Fibroblast of lung (primary cell): ENCODE measurements around the gene SEMA6B. TPM values are rescaled to one million over a fixed set of nuclear protein-coding genes. Genes with fewer than 3 reads are reported as not detected.
"Not testable (repeated sequence)": the region's sequence is repeated elsewhere in the genome, so short reads cannot be mapped to it uniquely, and the experiment has no call there.

Experiments
- DNase-seq, 2 donors: peaks; one replicate each; pipeline versions ENCODE4 v3.0.0 to v3.0.0-alpha.2; 2010; ENCODE audit warnings: low read depth in 2 of 2
- H2AFZ ChIP-seq: 2 replicates; pipeline ENCODE4 v1.5.1; 2012; ENCODE audit warnings: low read length, control low read depth, inconsistent platforms
- H3K27ac ChIP-seq: 2 replicates; pipeline ENCODE4 v1.5.1; 2011; ENCODE audit warnings: low read length, control low read depth; ENCODE audit not compliant: insufficient read depth
- H3K27me3 ChIP-seq: 2 replicates; pipeline ENCODE4 v1.5.1; 2011; ENCODE audit warnings: mild to moderate bottlenecking, low read length; ENCODE audit not compliant: control insufficient read depth, insufficient read depth
- H3K36me3 ChIP-seq: 2 replicates; pipeline ENCODE4 v1.5.1; 2011; ENCODE audit warnings: low read length; ENCODE audit not compliant: control insufficient read depth, insufficient read depth
- H3K4me1 ChIP-seq: 2 replicates; pipeline ENCODE4 v1.5.1; 2011; ENCODE audit warnings: low read length; ENCODE audit not compliant: control insufficient read depth, insufficient read depth; ENCODE audit errors: extremely low read depth
- H3K4me2 ChIP-seq: 2 replicates; pipeline ENCODE4 v1.5.1; 2011; ENCODE audit warnings: low read length, control low read depth; ENCODE audit not compliant: insufficient read depth; ENCODE audit errors: extremely low read depth
- H3K4me3 ChIP-seq, 4 experiments: fragments of 200-600 bp in 1 of 4; sonication (generic) in 1 of 4; replicated peaks in 1 of 4; 2 replicates each; pipeline ENCODE4 v1.5.1; 2011 to 2016; ENCODE audit warnings: low read length in 4 of 4, low read depth in 3 of 4, mild to moderate bottlenecking in 3 of 4, control low read depth in 2 of 4, inconsistent platforms in 1 of 4, mixed read lengths in 1 of 4; ENCODE audit not compliant: insufficient read depth in 1 of 4; ENCODE audit errors: control extremely low read depth in 1 of 4
- H3K79me2 ChIP-seq: 2 replicates; pipeline ENCODE4 v1.5.1; 2012; ENCODE audit warnings: mild to moderate bottlenecking, low read length, inconsistent platforms; ENCODE audit not compliant: control insufficient read depth, insufficient read depth
- H3K9ac ChIP-seq: 2 replicates; pipeline ENCODE4 v1.5.1; 2011; ENCODE audit warnings: mild to moderate bottlenecking, low read length, control low read depth; ENCODE audit not compliant: insufficient read depth
- H3K9me3 ChIP-seq: 2 replicates; pipeline ENCODE4 v1.5.1; 2012; ENCODE audit warnings: low read depth, low read length; ENCODE audit not compliant: control insufficient read depth, insufficient read depth
- H4K20me1 ChIP-seq: 2 replicates; pipeline ENCODE4 v1.5.1; 2011; ENCODE audit warnings: low read length; ENCODE audit not compliant: control insufficient read depth, insufficient read depth; ENCODE audit errors: extremely low read depth
- CTCF ChIP-seq, 2 donors: IDR thresholded peaks in 1 of 2; conservative IDR thresholded peaks in 1 of 2; 1 replicate in 1 of 2; 2 replicates in 1 of 2; pipeline ENCODE4 v1.5.1; 2011 to 2012; ENCODE audit warnings: low read length in 2 of 2, control low read depth in 1 of 2, inconsistent platforms in 1 of 2, low read depth in 1 of 2, mild to moderate bottlenecking in 1 of 2
- EZH2 ChIP-seq: IDR thresholded peaks from 2 replicates; pipeline ENCODE4 v1.5.1; 2012; ENCODE audit warnings: low read length, control low read depth, mild to moderate bottlenecking; ENCODE audit errors: missing control alignments
- polyA plus RNA-seq, 2 donors: library from polyadenylated mRNA; depleted of rRNA in 1 of 2; stranded (reverse) in 1 of 2; unstranded in 1 of 2; fragments of >200 nt; gene quantifications; 2 replicates each; pipeline ENCODE4 v1.2.1, GENCODE V29; 2011 to 2012; ENCODE audit warnings: missing spikeins in 1 of 2
- total RNA-seq: library from RNA; depleted of rRNA; stranded (reverse); fragments of >200 nt; gene quantifications from 2 replicates; pipeline ENCODE4 v1.2.1, GENCODE V29; 2014

SEMA6B gene
- total and polyA plus RNA-seq, 2 donors (not counting 1 experiment from before 2014, with no cell fraction given) = under 0.01 to 0.31 TPM

- Histone ChIP-seq H3K79me2 (no peaks in the 10 kb centered on the region), H3K4me1 (no peaks in the 10 kb centered on the region), H3K36me3 (no peaks in the 10 kb centered on the region), H3K9me3 (no peaks in the 10 kb centered on the region), H3K4me2 (no peak overlapping the region), H3K27me3 (no peaks in the 10 kb centered on the region), H3K4me3 (no peak overlapping the region), H3K9ac (no peak overlapping the region), H2AFZ (no peak overlapping the region), H3K27ac (no peak overlapping the region), H4K20me1 (no peaks in the 10 kb centered on the region)
- TF ChIP-seq EZH2 (no peak), CTCF (conservative IDR thresholded peaks at IDR 0.05 in 1 of 2, IDR thresholded peaks at IDR 0.05 in 1 of 2; ENCODE audit: low read depth in 1 of 2, low read length in 2 of 2) (no peak)
- no peak for DNase-seq
These were observed 15.4 kb downstream of the SEMA6B start for GRCh38 chr19:4543842-4544647.

- TF ChIP-seq EZH2 (no peak), CTCF (conservative IDR thresholded peaks at IDR 0.05 in 1 of 2, IDR thresholded peaks at IDR 0.05 in 1 of 2; ENCODE audit: low read depth in 1 of 2, low read length in 2 of 2) (no peak)
- H3K36me3 ChIP-seq = no peaks in the 10 kb centered on the region
- DNase-seq = no peak
- H3K9ac ChIP-seq = no peak overlapping the region
- no peaks in the 10 kb centered on the region for H3K9me3 ChIP-seq
- H3K27ac ChIP-seq = no peak overlapping the region
- no peaks in the 10 kb centered on the region for H3K27me3 ChIP-seq
- H2AFZ ChIP-seq = no peak overlapping the region
- H3K4me3 ChIP-seq = no peak overlapping the region
- no peaks in the 10 kb centered on the region for H3K4me1 ChIP-seq
- no peak overlapping the region for H3K4me2 ChIP-seq
- no peaks in the 10 kb centered on the region for H4K20me1 ChIP-seq
- no peaks in the 10 kb centered on the region for H3K79me2 ChIP-seq
These were observed 16.3 kb downstream of the SEMA6B start for GRCh38 chr19:4542896-4543841.

- H3K27me3 ChIP-seq, H3K4me1 ChIP-seq, H3K27ac ChIP-seq, H3K4me3 ChIP-seq, H2AFZ ChIP-seq, H4K20me1 ChIP-seq, DNase-seq, H3K9ac ChIP-seq, H3K4me2 ChIP-seq, H3K9me3 ChIP-seq, H3K36me3 ChIP-seq, H3K79me2 ChIP-seq: not testable (repeated sequence)
These were observed 17.7 kb downstream of the SEMA6B start for GRCh38 chr19:4541806-4542145.
